Adipose tissue (tissue), 3 donors: ENCODE results near the gene GCDH. TPM values are rescaled to one million over a fixed set of nuclear protein-coding genes. Genes with fewer than 3 reads are reported as not detected.

ENCODE experiments used
- H3K27ac ChIP-seq: one replicate; pipeline ENCODE4 v1.5.1; 2013; ENCODE audit warnings: low read depth, low read length
- WGBS, 3 donors: extraction: QIAGEN DNeasy Blood & Tissue Kit; methylation state at CpG; one replicate each; pipeline ENCODE4 v1.1.7; 2013; 5-methylcytosine and 5-hydroxymethylcytosine counted together
- polyA plus RNA-seq, 3 donors: library from polyadenylated mRNA; stranded (reverse); fragments of 200-250 nt; gene quantifications; one replicate each; pipeline ENCODE4 v1.2.3, GENCODE V29; 2013
- donor health status: healthy with polysubstance abuse.
- donor health status: Bipolar disorder and iron deficiency.
- donor health status: healthy.

The GCDH gene
- polyA plus RNA-seq, 3 donors = 27.2 to 73.8 (median 27.3) TPM

DNA sequence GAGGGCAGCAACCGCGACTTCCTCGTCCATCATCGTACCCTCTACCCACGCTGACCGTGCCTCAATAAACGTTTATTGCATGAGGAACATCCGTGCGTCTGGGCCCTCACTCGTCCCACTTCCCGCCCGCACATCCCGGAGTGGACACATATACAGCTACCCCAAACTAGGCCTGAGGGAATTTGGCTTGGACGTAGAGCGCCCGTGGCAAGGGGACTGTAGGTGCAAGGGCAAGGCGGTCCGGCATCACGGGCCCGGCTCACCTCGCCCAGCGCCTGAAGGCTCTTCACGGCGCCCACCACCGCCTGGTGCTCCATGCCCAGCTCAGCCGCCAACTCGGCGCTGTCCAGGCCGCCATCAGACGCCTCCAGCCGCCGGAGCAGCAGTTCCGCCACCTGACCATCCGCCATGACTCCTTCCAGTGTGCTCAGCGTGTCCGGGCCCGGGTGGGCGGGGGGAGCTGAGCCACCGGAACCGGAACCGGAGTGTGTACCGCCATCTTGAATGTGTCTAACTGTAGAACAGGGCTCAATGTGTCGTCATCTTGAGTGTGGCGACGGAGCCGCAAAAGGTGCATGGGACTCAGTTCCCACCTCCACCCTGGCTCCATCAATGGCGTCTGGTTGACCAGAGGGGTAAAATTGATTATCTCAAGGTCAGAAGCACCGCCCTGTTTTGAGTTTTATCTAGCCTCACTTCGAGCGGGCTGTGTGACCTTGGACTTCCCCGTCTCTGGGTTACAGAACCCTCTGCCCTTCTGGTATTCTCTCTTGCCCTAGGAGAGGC lies 42.5 kb downstream of the GCDH start, which contains the start of gene FARSA:
TSS of gene FARSA (minus strand) at position 425 of the 786 bp plus-strand sequence. CDS start at position 410, 15 bp downstream.
- no peak within 1 kb of the TSS for H3K27ac ChIP-seq
- WGBS, 3 donors = 0 to 1% (median 1%) methylated on average over 46 to 51 of the region's 51 CpGs

DNA sequence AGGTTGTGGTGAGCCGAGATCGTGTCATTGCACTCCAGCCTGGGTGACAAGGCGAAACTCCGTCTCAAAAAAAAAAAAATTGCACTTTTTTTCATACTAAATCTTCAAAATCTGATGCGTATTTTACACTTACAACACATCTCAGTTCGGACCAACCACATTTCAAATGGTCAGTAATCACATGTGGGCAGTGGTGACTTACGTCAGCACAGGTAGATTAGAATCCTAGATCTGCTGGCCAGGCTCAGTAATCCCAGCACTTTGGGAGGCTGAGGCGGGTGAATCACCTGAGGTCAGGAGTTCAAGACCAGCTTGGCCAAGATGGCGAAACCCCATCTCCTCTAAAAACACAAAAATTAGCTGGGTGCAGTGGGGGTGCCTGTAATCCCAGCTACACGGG lies 44.1 kb downstream of the GCDH start:
- 83 to 91% (median 87%) methylated on average over 10 of the region's 10 CpGs for WGBS, 3 donors
- no peak overlapping the region for H3K27ac ChIP-seq

DNA sequence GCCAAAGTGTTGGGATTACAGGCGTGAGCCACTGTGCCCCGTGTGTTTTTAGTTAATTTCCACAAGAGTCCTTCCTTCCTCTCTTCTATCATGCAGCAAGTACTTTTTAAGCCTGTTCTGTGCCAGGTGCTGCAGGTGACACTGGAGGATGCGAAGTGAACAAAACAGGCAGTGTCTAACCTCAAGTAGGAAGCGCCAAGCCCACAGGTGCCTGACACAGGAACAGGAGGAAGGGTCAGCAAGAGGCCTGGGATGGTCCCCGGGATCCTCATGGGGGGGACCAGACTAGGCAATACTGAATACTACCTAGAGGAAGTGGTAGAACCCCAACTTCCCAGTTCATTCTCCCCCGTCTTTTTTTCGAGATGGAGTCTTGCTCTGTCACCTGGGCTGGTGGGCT lies 45.6 kb downstream of the GCDH start:
- H3K27ac ChIP-seq = no peak overlapping the region
- 49 to 79% (median 51%) methylated on average over 7 of the region's 7 CpGs for WGBS, 3 donors

DNA sequence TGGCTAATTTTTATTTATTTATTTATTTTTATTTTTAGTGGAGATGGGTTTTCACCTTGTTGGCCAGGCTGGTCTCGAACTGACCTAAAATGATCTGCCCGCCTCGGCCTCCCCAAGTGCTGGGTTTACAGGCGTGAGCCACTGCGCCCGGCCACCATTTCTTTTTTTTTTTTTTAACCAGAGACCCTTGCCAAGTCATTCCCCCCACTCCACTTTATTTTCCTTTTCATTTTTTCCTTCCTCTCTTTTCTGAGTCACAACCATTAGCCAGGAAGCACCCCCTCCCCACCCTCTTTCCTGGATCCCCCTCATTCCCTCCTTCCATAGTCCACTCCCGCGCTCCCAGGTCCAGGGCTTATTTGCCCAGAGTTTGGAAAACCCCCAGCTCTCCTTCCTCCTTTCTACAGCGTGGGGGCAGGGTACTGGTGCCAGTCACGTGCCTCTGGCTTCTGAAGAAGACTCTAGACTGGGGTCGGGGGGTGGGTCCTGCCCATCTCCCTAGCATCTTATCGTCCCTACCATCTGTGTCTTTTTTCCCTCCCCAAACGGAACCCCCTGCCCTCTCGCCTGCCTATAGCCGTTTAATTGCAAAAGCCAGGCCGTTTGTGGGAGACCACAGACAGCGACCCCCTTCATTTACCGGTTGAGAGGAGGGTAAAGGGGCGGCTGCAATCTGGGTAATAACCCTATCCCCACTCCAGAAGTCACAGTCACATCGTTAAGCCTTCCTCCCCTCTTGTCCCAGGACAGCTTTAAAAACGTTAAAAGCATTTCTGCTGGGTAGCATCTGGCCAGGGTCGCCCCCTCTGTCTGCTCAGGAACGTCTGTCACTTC lies 46.4 kb downstream of the GCDH start:
- WGBS, 3 donors = 14 to 25% (median 19%) methylated on average over 23 of the region's 23 CpGs
- no peak overlapping the region for H3K27ac ChIP-seq

DNA sequence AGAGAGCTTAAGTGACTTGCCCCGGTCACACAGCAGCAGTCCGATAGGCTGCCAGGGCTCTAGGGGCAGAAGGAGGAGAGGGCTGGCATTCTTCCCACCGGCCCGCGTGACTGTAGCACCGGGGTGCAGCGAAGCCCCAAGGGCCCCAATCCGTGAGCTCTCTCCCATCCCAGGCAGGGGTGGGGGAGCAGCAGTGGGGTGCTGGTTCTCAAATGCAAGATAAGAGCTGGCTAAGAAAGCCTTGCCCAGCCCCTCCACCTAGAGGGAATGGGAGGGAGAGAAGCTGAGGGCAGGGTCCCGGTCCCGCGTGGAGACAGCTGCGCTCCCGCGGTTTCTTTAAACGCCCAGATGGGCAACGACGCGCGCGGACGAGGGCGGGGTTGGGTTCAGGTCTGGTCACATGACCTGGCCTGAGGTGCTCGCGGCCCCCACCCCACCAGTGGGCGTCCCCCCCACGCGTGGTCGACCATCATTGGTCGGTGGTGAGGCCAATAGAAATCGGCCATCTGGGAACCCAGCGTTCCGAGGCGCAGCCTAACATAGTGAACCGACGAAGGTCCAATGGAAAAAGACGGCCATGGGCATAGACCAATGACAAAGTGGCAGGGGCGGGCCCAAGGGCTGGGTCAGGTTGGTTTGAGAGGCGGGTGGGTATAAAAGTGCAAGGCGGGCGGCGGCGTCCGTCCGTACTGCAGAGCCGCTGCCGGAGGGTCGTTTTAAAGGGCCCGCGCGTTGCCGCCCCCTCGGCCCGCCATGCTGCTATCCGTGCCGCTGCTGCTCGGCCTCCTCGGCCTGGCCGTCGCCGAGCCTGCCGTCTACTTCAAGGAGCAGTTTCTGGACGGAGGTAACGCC lies 47.2 kb downstream of the GCDH start, which contains the start of gene CALR:
TSS of gene CALR (plus strand) at position 683 of the 852 bp plus-strand sequence. CDS start at position 754, 71 bp downstream.
- WGBS, 3 donors = 0% methylated on average over 63 of the region's 63 CpGs
- no peak within 1 kb of the TSS for H3K27ac ChIP-seq

DNA sequence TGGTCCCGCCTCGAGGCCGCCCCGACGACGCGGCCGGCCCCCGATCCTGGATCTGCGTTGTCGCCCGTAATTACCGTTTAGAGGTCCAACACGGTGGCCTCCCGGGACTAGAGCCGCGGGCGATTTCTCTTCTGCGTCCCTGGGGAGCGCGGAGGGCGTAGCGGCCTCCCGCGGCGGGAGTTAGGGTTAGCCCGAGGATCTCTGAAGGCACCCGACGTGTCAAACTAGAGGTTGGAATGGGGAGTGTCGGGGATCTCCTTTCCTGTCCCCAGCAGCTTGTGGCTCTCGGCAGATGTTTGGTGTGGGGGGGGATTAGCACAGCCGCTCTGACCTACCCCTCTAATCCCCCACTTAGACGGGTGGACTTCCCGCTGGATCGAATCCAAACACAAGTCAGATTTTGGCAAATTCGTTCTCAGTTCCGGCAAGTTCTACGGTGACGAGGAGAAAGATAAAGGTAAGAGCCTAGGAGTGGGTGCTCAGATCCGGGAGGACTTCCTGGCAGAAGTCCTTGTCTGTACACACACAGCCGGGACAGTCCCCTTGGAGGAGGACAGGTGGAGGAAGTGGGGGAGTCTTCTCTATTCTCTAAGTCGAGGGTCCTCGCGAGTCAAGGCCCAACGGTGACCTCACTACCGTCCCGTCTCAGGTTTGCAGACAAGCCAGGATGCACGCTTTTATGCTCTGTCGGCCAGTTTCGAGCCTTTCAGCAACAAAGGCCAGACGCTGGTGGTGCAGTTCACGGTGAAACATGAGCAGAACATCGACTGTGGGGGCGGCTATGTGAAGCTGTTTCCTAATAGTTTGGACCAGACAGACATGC lies 48.0 kb downstream of the GCDH start:
- WGBS, 3 donors = 0 to 1% (median 1%) methylated on average over 44 to 54 of the region's 54 CpGs
- H3K27ac ChIP-seq = no peak overlapping the region

DNA sequence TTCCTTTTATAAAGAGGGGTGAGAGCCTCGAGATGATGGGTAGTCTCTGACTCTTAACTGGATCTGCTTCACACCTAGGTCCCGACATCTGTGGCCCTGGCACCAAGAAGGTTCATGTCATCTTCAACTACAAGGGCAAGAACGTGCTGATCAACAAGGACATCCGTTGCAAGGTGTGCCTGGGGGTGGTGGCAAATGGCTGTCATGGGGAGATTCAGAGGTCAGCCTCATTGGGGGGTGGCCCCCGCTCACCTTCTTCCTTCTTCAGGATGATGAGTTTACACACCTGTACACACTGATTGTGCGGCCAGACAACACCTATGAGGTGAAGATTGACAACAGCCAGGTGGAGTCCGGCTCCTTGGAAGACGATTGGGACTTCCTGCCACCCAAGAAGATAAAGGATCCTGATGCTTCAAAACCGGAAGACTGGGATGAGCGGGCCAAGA lies 49.0 kb downstream of the GCDH start:
- no peak overlapping the region for H3K27ac ChIP-seq
- 34 to 45% (median 42%) methylated on average over 10 of the region's 10 CpGs for WGBS, 3 donors

DNA sequence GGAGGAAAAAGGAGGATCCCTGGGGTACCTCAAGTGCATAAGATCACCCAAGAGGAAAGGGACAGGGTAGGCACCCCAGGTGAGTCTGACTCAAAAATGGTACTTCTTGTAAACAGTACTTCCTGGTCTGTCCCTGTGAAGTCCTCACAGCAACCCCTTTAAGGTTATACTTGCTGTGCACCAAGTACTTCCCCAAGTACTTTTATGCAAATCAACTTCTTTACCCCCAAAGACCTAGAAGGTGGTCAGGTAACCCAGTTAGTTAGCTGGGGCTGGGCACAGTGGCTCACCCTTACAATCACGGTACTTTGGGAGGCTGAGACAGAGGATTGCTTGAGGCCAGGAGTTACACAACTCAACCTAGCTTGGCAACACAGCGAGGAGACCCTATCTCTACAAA lies 49.9 kb downstream of the GCDH start:
- 44 to 64% (median 60%) methylated on average over 2 of the region's 2 CpGs for WGBS, 3 donors

DNA sequence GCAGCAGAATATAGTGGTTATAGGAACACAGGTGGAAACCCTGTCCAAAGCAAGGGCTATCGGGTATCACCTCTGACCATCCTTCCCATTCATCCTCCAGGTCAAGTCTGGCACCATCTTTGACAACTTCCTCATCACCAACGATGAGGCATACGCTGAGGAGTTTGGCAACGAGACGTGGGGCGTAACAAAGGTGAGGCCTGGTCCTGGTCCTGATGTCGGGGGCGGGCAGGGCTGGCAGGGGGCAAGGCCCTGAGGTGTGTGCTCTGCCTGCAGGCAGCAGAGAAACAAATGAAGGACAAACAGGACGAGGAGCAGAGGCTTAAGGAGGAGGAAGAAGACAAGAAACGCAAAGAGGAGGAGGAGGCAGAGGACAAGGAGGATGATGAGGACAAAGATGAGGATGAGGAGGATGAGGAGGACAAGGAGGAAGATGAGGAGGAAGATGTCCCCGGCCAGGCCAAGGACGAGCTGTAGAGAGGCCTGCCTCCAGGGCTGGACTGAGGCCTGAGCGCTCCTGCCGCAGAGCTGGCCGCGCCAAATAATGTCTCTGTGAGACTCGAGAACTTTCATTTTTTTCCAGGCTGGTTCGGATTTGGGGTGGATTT lies 52.6 kb downstream of the GCDH start:
- H3K27ac ChIP-seq = no peak overlapping the region
- WGBS, 3 donors = 64 to 71% (median 71%) methylated on average over 18 of the region's 18 CpGs

More for the DNA sequence above, 49.9 kb downstream of the GCDH start:
- no peak overlapping the region for H3K27ac ChIP-seq

DNA sequence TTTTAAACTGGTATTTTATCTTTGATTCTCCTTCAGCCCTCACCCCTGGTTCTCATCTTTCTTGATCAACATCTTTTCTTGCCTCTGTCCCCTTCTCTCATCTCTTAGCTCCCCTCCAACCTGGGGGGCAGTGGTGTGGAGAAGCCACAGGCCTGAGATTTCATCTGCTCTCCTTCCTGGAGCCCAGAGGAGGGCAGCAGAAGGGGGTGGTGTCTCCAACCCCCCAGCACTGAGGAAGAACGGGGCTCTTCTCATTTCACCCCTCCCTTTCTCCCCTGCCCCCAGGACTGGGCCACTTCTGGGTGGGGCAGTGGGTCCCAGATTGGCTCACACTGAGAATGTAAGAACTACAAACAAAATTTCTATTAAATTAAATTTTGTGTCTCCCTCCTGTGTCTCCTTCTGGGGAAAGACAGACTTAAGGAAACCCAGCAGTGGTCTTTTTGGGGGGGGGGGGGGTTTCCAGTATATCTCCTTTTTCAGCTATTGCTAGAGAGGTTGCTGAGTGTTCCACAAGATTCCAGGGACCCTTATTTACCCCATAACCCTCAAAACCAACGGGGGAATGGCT lies 53.2 kb downstream of the GCDH start:
- WGBS, 3 donors = 60 to 64% (median 63%) methylated on average over 2 of the region's 2 CpGs

DNA sequence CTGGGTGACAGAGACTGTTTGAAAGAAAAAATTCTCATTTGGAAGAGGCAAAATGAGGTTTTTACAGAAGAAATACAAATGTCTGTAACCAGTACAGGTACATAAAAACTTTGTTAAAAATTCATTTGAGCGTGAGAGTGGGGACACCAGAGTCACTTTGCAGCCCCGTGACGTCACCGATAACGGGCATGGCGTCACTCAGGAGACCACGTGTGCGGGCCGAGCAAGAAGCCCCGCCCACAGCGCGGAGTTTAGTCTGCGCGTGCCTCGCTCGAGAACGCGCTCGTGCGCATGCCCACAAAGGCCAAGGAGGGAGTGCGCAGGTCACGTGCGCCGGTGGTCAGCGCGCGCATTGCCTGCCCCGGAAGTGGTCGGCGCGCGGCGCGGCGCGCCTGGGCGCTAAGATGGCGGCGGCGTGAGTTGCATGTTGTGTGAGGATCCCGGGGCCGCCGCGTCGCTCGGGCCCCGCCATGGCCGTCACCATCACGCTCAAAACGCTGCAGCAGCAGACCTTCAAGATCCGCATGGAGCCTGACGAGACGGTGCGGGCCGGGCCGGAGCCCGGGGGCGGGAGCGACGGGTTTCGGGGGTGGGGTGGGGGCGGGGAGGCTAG lies 54.6 kb downstream of the GCDH start, which contains the start of gene RAD23A:
TSS of gene RAD23A (plus strand) at position 384 of the 613 bp plus-strand sequence. CDS start at position 471, 87 bp downstream.
- H3K27ac ChIP-seq = peak within 1 kb of the TSS; percentile 62
- WGBS, 3 donors = 0 to 1% (median 1%) methylated on average over 61 to 62 of the region's 62 CpGs

More for the DNA sequence above, 53.2 kb downstream of the GCDH start:
- no peak overlapping the region for H3K27ac ChIP-seq

DNA sequence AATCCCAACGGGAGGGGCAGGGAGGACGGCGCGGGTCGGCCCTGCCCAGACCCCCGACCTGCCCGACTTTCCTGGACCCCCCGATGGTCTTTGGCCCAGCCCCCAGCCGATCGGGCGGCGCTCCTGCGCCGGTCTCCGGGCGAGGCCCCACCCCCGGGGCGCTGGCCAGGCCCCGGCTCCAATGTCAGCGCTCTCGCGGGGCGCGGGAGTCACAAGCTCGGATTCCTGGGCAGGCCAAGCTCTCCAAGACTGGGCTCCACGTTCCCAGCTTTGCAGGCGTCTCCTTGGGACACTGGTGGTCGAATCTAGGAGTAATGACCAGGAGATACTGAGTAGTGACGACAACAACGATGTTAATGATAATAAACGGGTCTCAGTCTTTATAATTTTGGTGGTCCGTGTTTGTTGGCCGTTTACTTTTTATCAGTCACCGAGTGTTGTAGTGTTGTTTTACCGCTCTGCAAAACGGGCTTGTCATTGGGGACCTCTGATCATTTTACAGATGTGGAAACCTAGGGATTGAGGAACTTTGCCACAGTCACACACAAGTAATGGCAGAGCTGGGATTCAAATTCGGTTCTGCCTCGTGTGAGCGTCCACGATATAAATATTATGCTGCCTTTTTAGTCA lies 55.2 kb downstream of the GCDH start:
- 1% methylated on average over 29 to 40 of the region's 40 CpGs for WGBS, 3 donors
- peak overlapping the region; percentile 62 for H3K27ac ChIP-seq

DNA sequence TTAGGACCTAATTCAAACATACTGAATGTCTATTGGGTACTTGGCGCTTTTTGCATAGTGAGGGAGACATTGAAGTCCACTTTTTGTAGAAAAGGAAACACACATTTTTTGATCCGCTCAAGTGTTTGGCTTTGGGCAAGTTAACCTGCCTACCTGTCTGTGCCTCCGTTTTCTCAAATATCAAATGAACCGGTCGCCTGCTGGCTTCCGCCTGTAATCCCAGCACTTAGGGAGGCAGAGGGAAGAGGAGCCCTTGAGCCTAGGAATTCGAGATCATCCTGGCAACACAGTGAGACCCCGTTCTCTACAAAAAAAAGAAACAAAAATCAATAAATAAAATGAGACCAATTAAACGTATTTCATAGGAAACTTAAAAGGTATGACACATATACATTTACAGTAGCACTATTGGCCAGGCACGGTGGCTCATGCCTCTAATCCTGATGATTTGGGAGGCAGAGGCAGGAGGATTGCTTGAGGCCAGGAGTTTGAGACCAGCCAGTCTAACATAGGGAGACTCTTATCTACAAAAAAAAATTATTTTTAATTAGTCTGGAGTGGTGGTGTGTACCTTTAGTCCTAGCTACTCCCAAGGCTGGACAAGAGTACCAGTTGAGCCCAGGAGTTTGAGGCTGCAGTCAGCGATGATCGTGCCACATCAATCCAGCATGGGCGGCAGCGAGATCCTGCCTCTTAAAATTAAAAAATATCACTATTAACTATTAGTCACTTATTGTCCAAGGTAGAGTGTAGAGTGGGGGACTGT lies 56.0 kb downstream of the GCDH start:
- no peak overlapping the region for H3K27ac ChIP-seq
- WGBS, 3 donors = 52 to 71% (median 64%) methylated on average over 14 of the region's 14 CpGs

DNA sequence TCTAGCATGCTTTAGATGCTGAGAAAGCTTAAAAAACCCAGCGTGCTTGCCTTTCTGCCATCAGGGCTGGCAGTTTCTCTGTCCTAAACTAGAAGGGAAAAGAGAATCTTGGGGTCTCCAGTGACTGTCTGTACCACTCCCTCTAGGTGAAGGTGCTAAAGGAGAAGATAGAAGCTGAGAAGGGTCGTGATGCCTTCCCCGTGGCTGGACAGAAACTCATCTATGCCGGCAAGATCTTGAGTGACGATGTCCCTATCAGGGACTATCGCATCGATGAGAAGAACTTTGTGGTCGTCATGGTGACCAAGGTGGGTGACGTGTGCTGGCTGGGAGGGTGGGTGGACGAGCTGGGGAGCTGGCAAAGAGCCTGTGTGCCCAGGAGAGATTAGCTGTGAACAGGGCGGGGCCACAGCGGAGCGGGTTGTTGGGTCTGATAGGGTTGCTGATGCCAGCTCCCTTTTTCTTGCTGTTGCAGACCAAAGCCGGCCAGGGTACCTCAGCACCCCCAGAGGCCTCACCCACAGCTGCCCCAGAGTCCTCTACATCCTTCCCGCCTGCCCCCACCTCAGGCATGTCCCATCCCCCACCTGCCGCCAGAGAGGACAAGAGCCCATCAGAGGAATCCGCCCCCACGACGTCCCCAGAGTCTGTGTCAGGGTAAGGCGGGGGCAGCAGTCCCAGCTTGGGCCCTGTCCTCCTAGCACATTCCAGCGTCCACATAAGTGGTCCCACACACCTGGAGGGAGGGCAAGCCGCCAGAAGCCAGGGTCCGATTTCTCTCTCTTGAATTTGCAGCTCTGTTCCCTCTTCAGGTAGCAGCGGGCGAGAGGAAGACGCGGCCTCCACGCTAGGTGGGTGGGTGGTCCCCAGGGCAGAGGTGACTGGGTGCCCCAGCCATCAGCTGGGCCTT lies 57.0 kb downstream of the GCDH start:
- WGBS, 3 donors = 78 to 90% (median 85%) methylated on average over 28 of the region's 28 CpGs
- H3K27ac ChIP-seq = no peak overlapping the region
